GM12878 (cell line): ENCODE measurements around the gene CAMKK1.

Experiments used
- CREM ChIP-seq: IDR thresholded peaks from 2 replicates; pipeline ENCODE4 v1.6.1; 2014; ENCODE audit warnings: antibody characterized with exemption, low read depth
- POLR2A ChIP-seq: IDR thresholded peaks from 2 replicates; pipeline ENCODE4 v1.6.1; 2011; ENCODE audit warnings: low read depth, mild to moderate bottlenecking, low read length

DNA sequence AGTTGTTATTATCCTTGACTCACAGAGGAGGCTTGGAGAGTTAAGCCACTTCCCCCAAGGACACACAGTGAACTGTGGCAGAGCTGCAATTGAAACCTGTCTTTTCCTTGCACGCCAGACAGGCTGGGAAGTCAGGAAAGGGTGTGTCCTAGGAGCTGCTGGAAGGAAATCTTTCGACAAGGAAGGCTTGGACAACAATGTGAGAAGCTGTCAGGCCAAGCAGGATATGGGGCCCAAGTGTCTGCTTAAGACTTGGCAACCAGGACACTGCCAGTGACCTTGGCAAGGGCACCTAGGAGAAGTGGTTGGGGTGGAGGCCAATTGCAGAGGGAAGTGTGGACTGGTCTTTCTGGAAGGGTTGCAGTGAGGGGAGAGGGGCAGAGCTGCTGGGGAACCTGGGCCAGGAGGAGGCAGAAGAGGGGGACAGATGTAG is 2.1 kb upstream of the CAMKK1 start:
- TF ChIP-seq POLR2A, result no peak
- no peak for TF ChIP-seq CREM
